Measurements from ENCODE around the gene PABPC1L.

DNA sequence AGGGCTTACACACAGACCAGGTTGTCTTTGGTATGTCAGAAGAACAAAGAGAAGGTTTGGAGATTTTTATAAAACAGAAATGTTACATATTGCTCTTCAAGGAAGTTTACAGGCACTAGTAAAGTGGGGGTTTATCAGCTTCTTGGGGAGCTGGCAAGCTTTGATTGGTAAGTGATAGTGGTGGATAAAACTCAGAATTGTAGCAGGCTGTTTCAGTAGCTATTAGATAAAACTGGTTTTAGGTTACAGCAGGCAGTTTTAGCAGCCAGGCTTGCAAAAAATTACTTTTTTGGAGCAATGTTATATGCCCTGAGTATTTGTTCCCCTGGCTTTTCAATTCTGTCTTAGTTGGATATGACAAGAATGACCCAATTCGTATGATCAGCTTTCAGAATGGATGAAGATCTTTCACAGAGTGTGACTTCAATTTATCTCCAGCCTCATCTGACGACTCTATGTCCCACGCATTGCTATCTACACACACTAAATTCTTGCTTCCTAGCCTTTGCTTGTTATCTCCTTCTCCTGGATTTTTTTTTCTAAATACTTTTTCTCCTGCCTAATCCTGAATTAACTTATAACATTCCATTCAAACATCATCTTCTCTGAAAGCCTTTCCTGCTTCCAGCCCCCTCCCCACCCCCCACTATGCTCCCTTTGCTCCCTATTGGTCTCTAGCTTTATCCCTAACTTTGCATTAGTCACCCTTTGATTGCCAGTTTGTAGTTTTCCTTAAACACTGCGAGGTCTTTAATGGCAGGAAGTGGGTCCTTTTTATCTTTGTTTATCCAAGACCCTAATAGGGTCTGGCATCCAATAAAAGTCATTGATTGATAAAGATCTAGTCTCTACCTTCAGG lies 51.4 kb downstream of the PABPC1L start:
- TF ChIP-seq, protein P1, sequence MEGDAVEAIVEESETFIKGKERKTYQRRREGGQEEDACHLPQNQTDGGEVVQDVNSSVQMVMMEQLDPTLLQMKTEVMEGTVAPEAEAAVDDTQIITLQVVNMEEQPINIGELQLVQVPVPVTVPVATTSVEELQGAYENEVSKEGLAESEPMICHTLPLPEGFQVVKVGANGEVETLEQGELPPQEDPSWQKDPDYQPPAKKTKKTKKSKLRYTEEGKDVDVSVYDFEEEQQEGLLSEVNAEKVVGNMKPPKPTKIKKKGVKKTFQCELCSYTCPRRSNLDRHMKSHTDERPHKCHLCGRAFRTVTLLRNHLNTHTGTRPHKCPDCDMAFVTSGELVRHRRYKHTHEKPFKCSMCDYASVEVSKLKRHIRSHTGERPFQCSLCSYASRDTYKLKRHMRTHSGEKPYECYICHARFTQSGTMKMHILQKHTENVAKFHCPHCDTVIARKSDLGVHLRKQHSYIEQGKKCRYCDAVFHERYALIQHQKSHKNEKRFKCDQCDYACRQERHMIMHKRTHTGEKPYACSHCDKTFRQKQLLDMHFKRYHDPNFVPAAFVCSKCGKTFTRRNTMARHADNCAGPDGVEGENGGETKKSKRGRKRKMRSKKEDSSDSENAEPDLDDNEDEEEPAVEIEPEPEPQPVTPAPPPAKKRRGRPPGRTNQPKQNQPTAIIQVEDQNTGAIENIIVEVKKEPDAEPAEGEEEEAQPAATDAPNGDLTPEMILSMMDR (IDR thresholded peaks at IDR 0.05; ENCODE audit: low read depth, low read length), result no peak
- TF ChIP-seq POLR2A (IDR thresholded peaks at IDR 0.05; ENCODE audit: extremely low read depth, insufficient read length), result no peak
- TF ChIP-seq, protein P2, sequence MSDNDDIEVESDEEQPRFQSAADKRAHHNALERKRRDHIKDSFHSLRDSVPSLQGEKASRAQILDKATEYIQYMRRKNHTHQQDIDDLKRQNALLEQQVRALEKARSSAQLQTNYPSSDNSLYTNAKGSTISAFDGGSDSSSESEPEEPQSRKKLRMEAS (IDR thresholded peaks at IDR 0.05; ENCODE audit: low read depth, low read length), result no peak

Measured in NB4 (cell line).